Retinal pigment epithelial cell (primary cell): ENCODE data around the gene MIPOL1.
"Not testable (repeated sequence)": the region's sequence is repeated elsewhere in the genome, so short reads cannot be mapped to it uniquely, and the experiment has no call there.

Experiments used
- DNase-seq: peaks from one replicate; pipeline ENCODE4 v3.0.0-alpha.2; 2010; ENCODE audit warnings: low read depth
- H3K4me3 ChIP-seq: 2 replicates; pipeline ENCODE4 v1.5.1; 2011; ENCODE audit warnings: mild to moderate bottlenecking, low read length, control low read depth, moderate library complexity
- TF ChIP-seq, protein P1 (sequence below): conservative IDR thresholded peaks from 2 replicates; pipeline ENCODE4 v1.5.1; 2011; ENCODE audit warnings: low read depth, low read length, control low read depth, inconsistent platforms

Gene MIPOL1

DNA sequence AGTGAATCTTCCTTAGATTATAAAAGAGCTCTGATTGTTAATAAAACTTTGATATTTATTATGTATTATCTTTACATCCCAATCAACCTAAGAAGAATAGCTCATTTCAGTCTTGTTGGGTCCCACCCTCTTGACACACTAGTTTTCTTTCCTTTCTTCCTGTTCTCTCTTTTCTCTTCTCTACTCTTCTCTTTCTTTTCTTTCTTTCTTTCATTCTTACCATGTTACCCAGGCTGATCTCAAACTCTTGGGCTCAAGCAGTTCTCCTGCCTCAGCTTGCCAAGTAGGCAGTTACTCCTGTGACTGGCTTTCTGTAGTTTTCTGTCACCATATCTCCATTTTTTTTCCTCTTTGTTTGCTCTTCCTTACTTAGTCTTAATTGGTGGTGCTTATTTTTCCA lies 177.8 kb downstream of the MIPOL1 start:
- no peak for DNase-seq
- TF ChIP-seq, protein P1, sequence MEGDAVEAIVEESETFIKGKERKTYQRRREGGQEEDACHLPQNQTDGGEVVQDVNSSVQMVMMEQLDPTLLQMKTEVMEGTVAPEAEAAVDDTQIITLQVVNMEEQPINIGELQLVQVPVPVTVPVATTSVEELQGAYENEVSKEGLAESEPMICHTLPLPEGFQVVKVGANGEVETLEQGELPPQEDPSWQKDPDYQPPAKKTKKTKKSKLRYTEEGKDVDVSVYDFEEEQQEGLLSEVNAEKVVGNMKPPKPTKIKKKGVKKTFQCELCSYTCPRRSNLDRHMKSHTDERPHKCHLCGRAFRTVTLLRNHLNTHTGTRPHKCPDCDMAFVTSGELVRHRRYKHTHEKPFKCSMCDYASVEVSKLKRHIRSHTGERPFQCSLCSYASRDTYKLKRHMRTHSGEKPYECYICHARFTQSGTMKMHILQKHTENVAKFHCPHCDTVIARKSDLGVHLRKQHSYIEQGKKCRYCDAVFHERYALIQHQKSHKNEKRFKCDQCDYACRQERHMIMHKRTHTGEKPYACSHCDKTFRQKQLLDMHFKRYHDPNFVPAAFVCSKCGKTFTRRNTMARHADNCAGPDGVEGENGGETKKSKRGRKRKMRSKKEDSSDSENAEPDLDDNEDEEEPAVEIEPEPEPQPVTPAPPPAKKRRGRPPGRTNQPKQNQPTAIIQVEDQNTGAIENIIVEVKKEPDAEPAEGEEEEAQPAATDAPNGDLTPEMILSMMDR, result no peak
- no peak overlapping the region for H3K4me3 ChIP-seq

DNA sequence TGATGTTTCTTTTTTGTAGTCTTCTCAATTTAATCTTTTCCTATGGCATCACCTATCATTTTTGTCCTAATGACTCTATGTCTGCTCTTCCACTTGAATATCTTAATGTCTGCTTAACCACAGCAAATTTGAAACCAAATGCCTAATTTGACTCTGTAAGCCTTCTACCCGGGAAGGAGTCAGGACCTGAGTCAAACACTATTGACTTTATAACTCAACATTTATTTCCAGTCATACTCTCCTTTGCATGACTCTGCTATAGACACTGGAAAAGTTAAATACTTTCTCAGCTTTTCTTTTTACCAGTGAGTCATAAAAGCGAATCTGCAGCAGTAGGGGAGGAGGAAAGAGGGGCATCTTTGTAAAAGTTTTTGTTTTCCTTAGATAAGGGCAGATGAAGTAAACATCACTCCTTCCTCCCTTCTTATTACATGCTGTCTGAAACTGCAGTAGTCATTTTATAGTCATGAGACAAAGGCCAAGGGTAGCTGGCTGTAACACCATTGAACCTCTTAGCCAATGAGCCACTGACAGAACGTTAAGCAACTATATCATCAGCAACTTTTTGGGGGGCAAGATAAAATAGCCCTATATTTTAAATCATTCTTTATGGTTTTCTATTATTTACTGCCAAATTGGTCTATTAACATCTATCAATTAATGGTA lies 179.3 kb downstream of the MIPOL1 start:
- TF ChIP-seq, protein P1, result no peak
- no peak overlapping the region for H3K4me3 ChIP-seq
- DNase-seq, result no peak

DNA sequence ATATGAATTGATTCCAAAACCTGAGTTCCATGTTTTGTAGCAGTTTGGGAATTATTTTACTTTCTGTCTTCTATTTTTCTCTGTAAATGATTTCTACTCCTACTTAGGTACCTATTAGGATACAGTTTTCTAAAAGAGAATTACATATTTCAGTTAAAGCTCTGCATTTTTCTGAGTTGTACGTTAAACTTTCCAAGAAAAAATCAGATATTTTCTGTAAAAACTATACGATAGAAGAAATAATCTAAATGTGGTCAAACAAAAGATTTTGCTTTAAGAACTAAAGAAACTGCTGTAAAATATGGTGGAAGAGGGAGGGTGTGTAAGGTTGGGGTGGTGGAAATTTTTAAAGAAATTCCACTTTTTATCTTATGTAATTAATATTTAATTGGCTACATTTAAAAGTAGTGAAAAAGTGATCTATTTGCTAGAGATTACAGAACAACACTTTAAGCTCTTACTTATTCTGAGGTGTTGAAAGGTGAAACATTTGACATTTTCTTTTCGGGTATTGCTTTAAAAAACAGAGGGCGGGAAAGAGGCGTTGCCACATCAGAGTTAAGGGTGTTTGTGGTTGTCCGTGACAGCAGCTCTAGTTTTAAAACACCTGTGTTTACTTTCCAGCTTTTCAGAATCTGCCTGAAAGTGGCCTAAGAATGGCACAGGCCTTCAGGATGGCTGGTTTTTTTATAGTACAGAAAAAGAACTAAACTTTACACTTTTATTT lies 187.3 kb downstream of the MIPOL1 start:
- no peak for DNase-seq
- no peak overlapping the region for H3K4me3 ChIP-seq
- TF ChIP-seq, protein P1, result no peak

DNA sequence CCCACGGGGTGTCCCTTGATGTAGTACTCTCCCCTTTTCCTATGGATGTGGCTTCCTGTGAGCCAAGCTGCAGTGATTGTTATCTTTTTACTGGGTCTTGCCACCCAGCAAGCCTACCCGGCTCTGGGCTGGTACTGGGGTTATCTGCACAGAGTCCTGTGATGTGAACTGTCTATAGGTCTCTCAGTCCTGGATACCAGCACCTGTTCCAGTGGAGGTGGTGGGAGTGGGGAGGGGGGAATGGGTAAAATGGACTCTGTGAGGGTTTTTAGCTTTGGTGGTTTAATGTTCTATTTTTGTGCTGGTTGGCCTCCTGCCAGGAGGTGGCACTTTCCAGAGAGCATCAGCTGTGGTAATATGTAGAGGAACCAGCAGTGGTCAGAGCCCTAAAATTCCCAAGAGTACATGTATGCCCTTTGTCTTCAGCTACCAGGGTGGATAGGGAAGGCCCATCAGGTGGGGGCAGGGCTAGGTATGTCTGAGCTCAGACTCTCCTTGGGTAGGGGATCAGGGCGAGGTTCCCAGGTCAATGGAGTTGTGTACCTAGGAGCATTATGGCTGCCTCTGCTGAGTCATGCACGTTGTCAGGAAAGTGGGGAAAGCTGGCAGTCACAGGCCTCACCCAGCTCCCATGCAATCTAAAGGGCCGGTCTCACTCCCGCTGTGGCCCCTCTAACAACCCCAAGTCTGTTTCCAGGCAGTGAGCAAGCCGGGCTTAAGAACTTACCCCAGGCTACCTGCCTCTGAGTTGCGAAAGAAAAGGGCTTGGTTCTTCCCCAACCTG lies 199.6 kb downstream of the MIPOL1 start:
- DNase-seq, H3K4me3 ChIP-seq: not testable (repeated sequence)

DNA sequence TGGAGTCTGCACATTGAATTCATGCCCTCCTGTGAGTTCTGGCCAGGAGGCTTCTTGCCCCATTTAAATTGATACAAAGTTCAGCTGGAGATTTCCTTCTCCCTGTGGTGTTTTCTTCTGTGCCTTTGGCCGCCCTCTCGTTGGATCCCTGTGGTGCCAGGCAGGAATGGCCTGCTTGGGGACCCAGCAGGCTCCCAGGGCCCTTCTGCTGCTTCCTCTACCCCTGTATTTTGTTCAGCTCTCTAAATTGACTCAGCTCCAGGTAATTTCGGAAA lies 200.1 kb downstream of the MIPOL1 start:
- TF ChIP-seq, protein P1, result no peak
- H3K4me3 ChIP-seq, result no peak overlapping the region
- no peak for DNase-seq

DNA sequence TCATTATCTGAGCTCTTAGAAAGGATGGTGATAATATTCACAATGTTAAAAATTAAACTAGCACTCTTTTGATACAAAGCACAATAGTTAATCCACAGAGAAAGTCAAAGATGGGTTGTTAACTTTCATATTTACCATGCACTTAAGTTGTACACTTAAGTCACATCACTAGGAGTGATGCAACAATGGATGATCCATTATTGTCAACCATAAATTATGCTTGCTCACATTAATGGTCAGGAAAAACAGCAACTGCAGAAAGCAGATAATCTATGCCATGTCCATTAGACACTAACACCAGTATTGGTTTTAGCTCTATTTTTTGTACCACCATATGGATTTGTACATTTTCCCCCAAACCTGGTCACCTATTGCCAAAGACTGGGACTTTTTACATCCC lies 201.8 kb downstream of the MIPOL1 start:
- H3K4me3 ChIP-seq, result no peak overlapping the region
- DNase-seq, result no peak
- TF ChIP-seq, protein P1, result no peak

DNA sequence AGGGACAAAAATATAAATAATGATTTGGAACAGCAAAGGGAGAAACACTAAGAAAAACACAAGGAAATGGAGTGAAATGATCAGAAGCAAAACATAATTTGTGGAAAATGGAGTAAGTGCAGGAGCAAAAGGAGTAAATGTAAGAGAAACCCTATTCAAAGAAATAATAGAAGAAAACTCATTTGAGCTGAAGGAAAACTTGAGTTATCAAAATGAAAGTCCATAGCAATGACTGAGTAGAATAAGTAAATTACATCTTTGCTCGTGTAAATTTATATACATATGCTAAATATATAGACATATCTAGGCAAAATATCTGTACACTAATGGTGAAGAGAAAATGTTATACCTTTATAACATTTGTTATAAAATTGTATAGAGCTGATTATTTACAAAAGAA lies 203.4 kb downstream of the MIPOL1 start:
- no peak overlapping the region for H3K4me3 ChIP-seq
- no peak for DNase-seq
- TF ChIP-seq, protein P1, result no peak
